ENCODE data around the gene LCA5. TPM values are rescaled to one million over a fixed set of nuclear protein-coding genes. Genes with fewer than 3 reads are reported as not detected.

Gene LCA5
- total and polyA plus RNA-seq, 11 donors: 0.42 to 3.6 (median 1.9) TPM

GRCh38 chr6:79468116-79468515 is 69.1 kb downstream of the LCA5 start:
- peaks cover 0 to 8% (median 0%) of the 10 kb centered on the region in 12 donors for H3K4me1 ChIP-seq
- no peak for TF ChIP-seq CTCF (IDR thresholded peaks at IDR 0.05)
- no peak for TF ChIP-seq POLR2A (IDR thresholded peaks at IDR 0.05)
- no peak overlapping the region for H3K4me3 ChIP-seq
- no peaks in the 10 kb centered on the region for H3K9me3 ChIP-seq
- no peaks in the 10 kb centered on the region for H3K36me3 ChIP-seq
- no peak overlapping the region for H3K27ac ChIP-seq
- no peak for DNase-seq
- 15 to 26% (median 24%) methylated on average over 1 to 2 of the region's 2 CpGs for WGBS, 4 donors
- intact Hi-C loops (cut with DNase I): loop anchor here in 3 of 10 donors (10.0 kb wide), 3 partner anchors 153 to 393 kb away; partner anchors contain the start of gene PHIP (in 2 of the 3)
- no peak for ATAC-seq
- H3K27me3 ChIP-seq: no peaks in the 10 kb centered on the region

- peaks cover 0 to 8% (median 0%) of the 10 kb centered on the region in 12 donors for H3K4me1 ChIP-seq
- DNase-seq (no peak), ATAC-seq (no peak)
- TF ChIP-seq CTCF (IDR thresholded peaks at IDR 0.05): no peak
- no peak for TF ChIP-seq POLR2A (IDR thresholded peaks at IDR 0.05)
- intact Hi-C loops (cut with DNase I): loop anchor here in 3 of 10 donors (10.0 kb wide), 3 partner anchors 153 to 393 kb away; partner anchors contain the start of gene PHIP (in 2 of the 3)
- no peaks in the 10 kb centered on the region for H3K9me3 ChIP-seq
- H3K36me3 ChIP-seq: no peaks in the 10 kb centered on the region
- no peak overlapping the region for H3K27ac ChIP-seq
- H3K4me3 ChIP-seq: no peak overlapping the region
- no peaks in the 10 kb centered on the region for H3K27me3 ChIP-seq
- WGBS, 4 donors: 0 to 12% (median 9%) methylated on average over 2 of the region's 2 CpGs
These were observed 69.5 kb downstream of the LCA5 start for GRCh38 chr6:79467716-79468115.

- peaks cover 0 to 8% (median 0%) of the 10 kb centered on the region in 12 donors for H3K4me1 ChIP-seq
- ATAC-seq (no peak), DNase-seq (no peak)
- H3K36me3 ChIP-seq: no peaks in the 10 kb centered on the region
- intact Hi-C loops (cut with DNase I): loop anchor here in 3 of 10 donors (10.0 kb wide), 3 partner anchors 152 to 392 kb away; partner anchors contain the start of gene PHIP (in 2 of the 3)
- 18 to 28% (median 19%) methylated on average over 6 of the region's 6 CpGs for WGBS, 4 donors
- H3K27ac ChIP-seq: no peak overlapping the region
- no peak for TF ChIP-seq POLR2A (IDR thresholded peaks at IDR 0.05)
- TF ChIP-seq CTCF (IDR thresholded peaks at IDR 0.05): peak in 11 of 12 donors; percentile 41 to 69 (median 58)
- no peaks in the 10 kb centered on the region for H3K9me3 ChIP-seq
- no peaks in the 10 kb centered on the region for H3K27me3 ChIP-seq
- no peak overlapping the region for H3K4me3 ChIP-seq
These were observed 70.9 kb downstream of the LCA5 start for GRCh38 chr6:79466207-79466834.

GRCh38 chr6:79465381-79465780 is 71.8 kb downstream of the LCA5 start:
- Histone ChIP-seq H3K4me3 (no peak overlapping the region), H3K27ac (no peak overlapping the region), H3K9me3 (no peaks in the 10 kb centered on the region), H3K36me3 (no peaks in the 10 kb centered on the region), H3K27me3 (no peaks in the 10 kb centered on the region), H3K4me1 (peaks cover 0 to 8% (median 0%) of the 10 kb centered on the region in 12 donors)
- no peak for TF ChIP-seq CTCF (IDR thresholded peaks at IDR 0.05)
- TF ChIP-seq POLR2A (IDR thresholded peaks at IDR 0.05): no peak
- intact Hi-C loops (cut with DNase I): loop anchor here in 3 of 10 donors (10.0 kb wide), 3 partner anchors 151 to 391 kb away; partner anchors contain the start of gene PHIP (in 2 of the 3)
- ATAC-seq (no peak), DNase-seq (no peak)
- 90 to 95% (median 92%) methylated on average over 4 of the region's 4 CpGs for WGBS, 4 donors

Data from heart left ventricle (tissue), 16 donors.